PC-9 (cell line): ENCODE results near the gene ANKRD16. TPM values are rescaled to one million over a fixed set of nuclear protein-coding genes. Genes with fewer than 3 reads are reported as not detected.
"Not testable (repeated sequence)": the region's sequence is repeated elsewhere in the genome, so short reads cannot be mapped to it uniquely, and the experiment has no call there.

Experiments used
- BruUV-seq: library from RNA; stranded (reverse); fragments of 400-500 nt; replicated peaks from 2 replicates; lab custom pipeline; 2021; lab: Mats Ljungman, UMichigan
- CTCF ChIA-PET: fragments of 300-600 bp; sonication (Branson Sonifier 250); formaldehyde crosslinking; loops from one replicate; lab custom pipeline; 2022; ENCODE audit warnings: antibody characterized with exemption; lab: Charles Lee
- POLR2A ChIA-PET: fragments of 300-600 bp; sonication (Branson Sonifier 250); formaldehyde crosslinking; loops from one replicate; lab custom pipeline; 2022; ENCODE audit warnings: antibody characterized with exemption; ENCODE audit not compliant: unreplicated experiment; lab: Charles Lee
- DNase-seq, 2 experiments: peaks; one replicate each; pipeline versions ENCODE4 v3.0.0 to v3.0.0-alpha.2; 2015 to 2022; ENCODE audit warnings: mixed read lengths in 1 of 2
- H2AFZ ChIP-seq: fragments of 200-600 bp; sonication (generic); 2 replicates; pipeline ENCODE4 v1.8.1; 2017; ENCODE audit warnings: antibody characterized with exemption
- H3F3A ChIP-seq: fragments of 200-600 bp; sonication (generic); 2 replicates; pipeline ENCODE4 v1.8.1; 2017; ENCODE audit warnings: antibody characterized with exemption, mild to moderate bottlenecking, low read depth; ENCODE audit not compliant: insufficient read depth
- H3K27ac ChIP-seq: fragments of 200-600 bp; sonication (generic); 2 replicates; pipeline ENCODE4 v1.6.1; 2016; ENCODE audit warnings: mixed run types
- H3K27me3 ChIP-seq: fragments of 200-600 bp; sonication (generic); 2 replicates; pipeline ENCODE4 v1.6.1; 2016; ENCODE audit warnings: low read depth, mixed run types; ENCODE audit not compliant: insufficient read depth
- H3K36me3 ChIP-seq: fragments of 200-600 bp; sonication (generic); 2 replicates; pipeline ENCODE4 v1.6.1; 2016; ENCODE audit warnings: low read depth, mixed run types
- H3K4me1 ChIP-seq: fragments of 200-600 bp; sonication (generic); replicated peaks from 2 replicates; pipeline ENCODE4 v1.6.1; 2016; ENCODE audit warnings: mixed run types; ENCODE audit not compliant: insufficient read depth
- H3K4me2 ChIP-seq: fragments of 200-600 bp; sonication (generic); 2 replicates; pipeline ENCODE4 v1.6.1; 2017; ENCODE audit warnings: mixed run types
- H3K4me3 ChIP-seq: fragments of 200-600 bp; sonication (generic); 2 replicates; pipeline ENCODE4 v1.6.1; 2016; ENCODE audit warnings: mixed run types
- H3K79me2 ChIP-seq: fragments of 200-600 bp; sonication (generic); 2 replicates; pipeline ENCODE4 v1.6.1; 2017; ENCODE audit warnings: low read depth, mixed run types
- H3K9me2 ChIP-seq: fragments of 200-600 bp; sonication (generic); 2 replicates; pipeline ENCODE4 v1.8.1; 2017; ENCODE audit warnings: mild to moderate bottlenecking; ENCODE audit not compliant: insufficient read depth
- H3K9me3 ChIP-seq: fragments of 200-600 bp; sonication (generic); 2 replicates; pipeline ENCODE4 v1.8.1; 2016; ENCODE audit warnings: low read depth; ENCODE audit not compliant: insufficient read depth
- H4K20me1 ChIP-seq: fragments of 200-600 bp; sonication (generic); 2 replicates; pipeline ENCODE4 v1.8.1; 2017; ENCODE audit not compliant: insufficient read depth
- CTCF ChIP-seq: fragments of 200-600 bp; sonication (generic); conservative IDR thresholded peaks from 2 replicates; pipeline ENCODE4 v1.6.1; 2017; ENCODE audit warnings: mixed run types, antibody characterized with exemption, mild to moderate bottlenecking, moderate library complexity
- EZH2 ChIP-seq: fragments of 200-600 bp; sonication (generic); IDR thresholded peaks from 2 replicates; pipeline ENCODE4 v1.8.0; 2017; ENCODE audit warnings: antibody characterized with exemption, low read depth
- intact Hi-C: fragments of 100-400 bp; cut with micrococcal nuclease; formaldehyde crosslinking; loops from one replicate; pipeline ENCODE4 v1.10.0; 2022; ENCODE audit not compliant: unreplicated experiment
- total RNA-seq: library from RNA; stranded (reverse); gene quantifications from 2 replicates; pipeline ENCODE4 v1.2.3, GENCODE V29; 2021

The ANKRD16 gene
- total RNA-seq, 1 experiment from 2014 or later, result 9.8 TPM

GRCh38 chr10:5887029-5887428 is 2.7 kb downstream of the ANKRD16 start:
- H3K27ac ChIP-seq, result no peak overlapping the region
- H3K4me2 ChIP-seq, result no peak overlapping the region
- H3K4me1 ChIP-seq, result peaks cover 16% of the 10 kb centered on the region
- no peaks in the 10 kb centered on the region for H3K36me3 ChIP-seq
- no peaks in the 10 kb centered on the region for H3K27me3 ChIP-seq
- H3K9me3 ChIP-seq, result no peaks in the 10 kb centered on the region
- no peaks in the 10 kb centered on the region for H4K20me1 ChIP-seq
- ChIA-PET POLR2A (interaction anchor here (0.6 kb wide), 1 partner anchor 95 kb away, joined by 3 read pairs; no protein-coding TSS in a partner anchor), CTCF (no interaction called here)
- H3K4me3 ChIP-seq, result no peak overlapping the region
- H3K79me2 ChIP-seq, result peaks cover 28% of the 10 kb centered on the region
- no peaks in the 10 kb centered on the region; the same call in 1 of the 2 replicates for H3F3A ChIP-seq
- intact Hi-C loops, result loop anchor here (5.0 kb wide), 1 partner anchor 75 kb away; the partner anchor contains the start of gene GDI2
- H3K9me2 ChIP-seq, result no peaks in the 10 kb centered on the region
- no TSS peak for BruUV-seq
- no peak for DNase-seq
- H2AFZ ChIP-seq, result no peak overlapping the region
- no peak for TF ChIP-seq CTCF
- no peak for TF ChIP-seq EZH2

GRCh38 chr10:5885619-5886018 is 4.1 kb downstream of the ANKRD16 start:
- intact Hi-C loops, result loop anchor here (5.0 kb wide), 1 partner anchor 73 kb away; the partner anchor contains the start of gene GDI2
- Histone ChIP-seq H3K4me3 (no peak overlapping the region), H3K79me2 (peaks cover 14% of the 10 kb centered on the region), H2AFZ (no peak overlapping the region), H4K20me1 (no peaks in the 10 kb centered on the region), H3K4me1 (peaks cover 10% of the 10 kb centered on the region; the same call in 1 of the 2 replicates), H3K36me3 (no peaks in the 10 kb centered on the region), H3K9me2 (no peaks in the 10 kb centered on the region), H3F3A (no peaks in the 10 kb centered on the region; the same call in 1 of the 2 replicates), H3K4me2 (no peak overlapping the region), H3K9me3 (no peaks in the 10 kb centered on the region), H3K27me3 (no peaks in the 10 kb centered on the region), H3K27ac (no peak overlapping the region)
- POLR2A ChIA-PET, result no interaction called here
- DNase-seq, result no peak
- CTCF ChIA-PET, result no interaction called here
- BruUV-seq, result no TSS peak
- TF ChIP-seq CTCF, result no peak
- no peak for TF ChIP-seq EZH2

- no peaks in the 10 kb centered on the region for H3K9me3 ChIP-seq
- H3K36me3 ChIP-seq, result no peaks in the 10 kb centered on the region
- no peaks in the 10 kb centered on the region; the same call in 1 of the 2 replicates for H3F3A ChIP-seq
- no peaks in the 10 kb centered on the region for H3K9me2 ChIP-seq
- ChIA-PET POLR2A (no interaction called here), CTCF (no interaction called here)
- H2AFZ ChIP-seq, result no peak overlapping the region
- H4K20me1 ChIP-seq, result no peaks in the 10 kb centered on the region
- H3K4me2 ChIP-seq, result no peak overlapping the region
- H3K79me2 ChIP-seq, result peaks cover 2% of the 10 kb centered on the region; the same call in 1 of the 2 replicates
- no peak for DNase-seq
- intact Hi-C loops, result no loop called here
- peaks cover 3% of the 10 kb centered on the region; the same call in 1 of the 2 replicates for H3K4me1 ChIP-seq
- TF ChIP-seq EZH2 (no peak), CTCF (no peak)
- no TSS peak for BruUV-seq
- no peak overlapping the region for H3K27ac ChIP-seq
- H3K4me3 ChIP-seq, result no peak overlapping the region
- no peaks in the 10 kb centered on the region for H3K27me3 ChIP-seq
Measured at GRCh38 chr10:5882961-5883360, 6.7 kb downstream of the ANKRD16 start.

- H3K27ac ChIP-seq, H3K4me3 ChIP-seq, H3K4me2 ChIP-seq, H3K9me2 ChIP-seq, H2AFZ ChIP-seq, H3K27me3 ChIP-seq, BruUV-seq, H4K20me1 ChIP-seq, H3K79me2 ChIP-seq, H3K36me3 ChIP-seq, H3F3A ChIP-seq, H3K4me1 ChIP-seq, POLR2A ChIA-PET, CTCF ChIA-PET, H3K9me3 ChIP-seq, DNase-seq: not testable (repeated sequence)
- intact Hi-C loops, result loop anchor here (10.0 kb wide), 1 partner anchor 192 kb away; the partner anchor contains the start of gene TASOR2
Measured at GRCh38 chr10:5877041-5877440, 12.7 kb downstream of the ANKRD16 start.
